22Rv1 (cell line): ENCODE data around the gene NEIL1.

Source experiments
- H3K27ac ChIP-seq: fragments of 450-650 bp; 2 replicates; pipeline ENCODE4 v1.5.1; 2017
- CTCF ChIP-seq: fragments of 450-650 bp; IDR thresholded peaks from 2 replicates; pipeline ENCODE4 v1.5.1; 2017; ENCODE audit warnings: mild to moderate bottlenecking
- ZFX ChIP-seq: fragments of 450-650 bp; IDR thresholded peaks from 2 replicates; pipeline ENCODE4 v1.6.1; 2017; ENCODE audit warnings: antibody characterized with exemption, borderline replicate concordance

Gene NEIL1

GRCh38 chr15:75367006-75367405 is 20.2 kb downstream of the NEIL1 start:
- TF ChIP-seq ZFX (no peak), CTCF (no peak)
- H3K27ac ChIP-seq: no peak overlapping the region; the same call in 1 of the 2 replicates

- peak overlapping the region; percentile 98 for H3K27ac ChIP-seq
- TF ChIP-seq ZFX: no peak
Observed at GRCh38 chr15:75367406-75367912, 20.6 kb downstream of the NEIL1 start.

GRCh38 chr15:75367913-75368688 is 21.3 kb downstream of the NEIL1 start, which contains the start of gene MAN2C1:
Gene MAN2C1 (minus strand): TSS chr15:75368607. CDS start chr15:75368583, 24 bp downstream.
- TF ChIP-seq ZFX (no peak), CTCF (peak; percentile 93)
- peak within 1 kb of the TSS; percentile 98 for H3K27ac ChIP-seq

GRCh38 chr15:75368689-75369239 is 21.9 kb downstream of the NEIL1 start:
- peak overlapping the region; percentile 98 for H3K27ac ChIP-seq
- TF ChIP-seq ZFX: no peak

- H3K27ac ChIP-seq: peak overlapping the region; percentile 98
- TF ChIP-seq ZFX (no peak), CTCF (no peak)
Observed at GRCh38 chr15:75369897-75370581, 23.2 kb downstream of the NEIL1 start.

- H3K27ac ChIP-seq: no peak overlapping the region
- TF ChIP-seq CTCF: no peak
- no peak for TF ChIP-seq ZFX
Observed at GRCh38 chr15:75371486-75371885, 24.6 kb downstream of the NEIL1 start.

GRCh38 chr15:75371901-75372688 is 25.3 kb downstream of the NEIL1 start:
- no peak overlapping the region for H3K27ac ChIP-seq
- TF ChIP-seq CTCF: no peak
- no peak for TF ChIP-seq ZFX
